Measurements from ENCODE around the gene RAB3GAP2.

GRCh38 chr1:220221670-220222069 is 50.6 kb downstream of the RAB3GAP2 start:
- TF ChIP-seq POLR2A (IDR thresholded peaks at IDR 0.05; ENCODE audit: low read length), result no peak
- TF ChIP-seq GATA1 (IDR thresholded peaks at IDR 0.05; ENCODE audit: low read depth, low read length), result no peak

Measured in erythroblast (primary cell).